ENCODE results near the gene TFAP2D.

DNA sequence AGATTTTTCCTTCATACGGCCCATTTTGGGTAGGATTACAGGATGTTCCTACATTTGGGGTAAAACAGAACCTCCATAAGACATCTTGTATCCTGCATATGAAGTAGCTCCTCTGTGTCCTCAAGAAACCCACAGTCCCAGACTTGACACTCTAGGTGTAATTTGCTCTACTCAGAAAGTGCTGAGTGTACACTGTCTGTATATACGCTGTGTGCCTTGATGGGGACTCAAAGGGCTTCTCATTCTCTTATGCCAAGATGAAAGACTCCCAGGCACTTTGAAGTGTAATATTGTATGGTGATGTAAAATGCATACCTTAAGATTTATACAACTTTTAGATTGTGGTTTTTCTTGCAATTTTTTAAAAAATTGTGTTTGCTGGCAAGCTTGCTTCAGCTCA, 5.2 kb downstream of the TFAP2D start:
- TF ChIP-seq, protein P1, sequence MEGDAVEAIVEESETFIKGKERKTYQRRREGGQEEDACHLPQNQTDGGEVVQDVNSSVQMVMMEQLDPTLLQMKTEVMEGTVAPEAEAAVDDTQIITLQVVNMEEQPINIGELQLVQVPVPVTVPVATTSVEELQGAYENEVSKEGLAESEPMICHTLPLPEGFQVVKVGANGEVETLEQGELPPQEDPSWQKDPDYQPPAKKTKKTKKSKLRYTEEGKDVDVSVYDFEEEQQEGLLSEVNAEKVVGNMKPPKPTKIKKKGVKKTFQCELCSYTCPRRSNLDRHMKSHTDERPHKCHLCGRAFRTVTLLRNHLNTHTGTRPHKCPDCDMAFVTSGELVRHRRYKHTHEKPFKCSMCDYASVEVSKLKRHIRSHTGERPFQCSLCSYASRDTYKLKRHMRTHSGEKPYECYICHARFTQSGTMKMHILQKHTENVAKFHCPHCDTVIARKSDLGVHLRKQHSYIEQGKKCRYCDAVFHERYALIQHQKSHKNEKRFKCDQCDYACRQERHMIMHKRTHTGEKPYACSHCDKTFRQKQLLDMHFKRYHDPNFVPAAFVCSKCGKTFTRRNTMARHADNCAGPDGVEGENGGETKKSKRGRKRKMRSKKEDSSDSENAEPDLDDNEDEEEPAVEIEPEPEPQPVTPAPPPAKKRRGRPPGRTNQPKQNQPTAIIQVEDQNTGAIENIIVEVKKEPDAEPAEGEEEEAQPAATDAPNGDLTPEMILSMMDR (IDR thresholded peaks at IDR 0.05), result no peak
- no peak for TF ChIP-seq POLR2A (IDR thresholded peaks at IDR 0.05)

Measured in right lobe of liver (tissue), 4 donors.